ENCODE data around the gene SEMA6A.

- TF ChIP-seq CTCF (IDR thresholded peaks at IDR 0.05) = peak in 2 of 4 experiments; percentile 19 to 34
- no peak for TF ChIP-seq POLR2AphosphoS5 (IDR thresholded peaks at IDR 0.05)
- TF ChIP-seq POLR2A (IDR thresholded peaks at IDR 0.05) = no peak
- TF ChIP-seq EP300 (IDR thresholded peaks at IDR 0.05) = no peak
These were observed 2.9 kb downstream of the SEMA6A start for GRCh38 chr5:116571568-116572349.

All from sigmoid colon (tissue), 4 donors.